GM12801 (cell line): ENCODE measurements around the gene PLCG2.

Experiments used
- CTCF ChIP-seq: IDR thresholded peaks from one replicate; pipeline ENCODE4 v1.5.1; 2011; ENCODE audit warnings: control low read depth; ENCODE audit not compliant: insufficient read length; ENCODE audit errors: extremely low read depth

PLCG2 gene

GRCh38 chr16:81868057-81868748, 89.1 kb downstream of the PLCG2 start:
- no peak for TF ChIP-seq CTCF

DNA sequence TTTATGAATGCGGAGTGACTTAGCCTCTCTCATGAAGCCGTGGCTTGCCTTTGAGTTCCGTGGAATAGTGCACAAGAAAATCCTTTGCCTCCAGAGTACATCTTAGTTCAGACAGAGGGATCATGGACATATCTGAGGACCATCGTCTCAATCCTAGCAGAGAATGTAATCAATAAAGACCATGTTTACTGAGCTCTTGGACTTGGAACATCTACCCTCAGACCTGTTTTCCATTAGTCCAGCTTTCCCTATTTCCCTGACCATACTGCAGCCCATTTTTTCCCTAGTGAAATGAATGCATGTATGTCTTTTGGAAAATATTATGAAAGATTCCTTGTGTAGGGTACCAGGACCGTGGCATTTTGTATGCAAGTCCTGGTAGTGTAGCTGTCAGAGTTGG, 90.2 kb downstream of the PLCG2 start:
- no peak for TF ChIP-seq CTCF

DNA sequence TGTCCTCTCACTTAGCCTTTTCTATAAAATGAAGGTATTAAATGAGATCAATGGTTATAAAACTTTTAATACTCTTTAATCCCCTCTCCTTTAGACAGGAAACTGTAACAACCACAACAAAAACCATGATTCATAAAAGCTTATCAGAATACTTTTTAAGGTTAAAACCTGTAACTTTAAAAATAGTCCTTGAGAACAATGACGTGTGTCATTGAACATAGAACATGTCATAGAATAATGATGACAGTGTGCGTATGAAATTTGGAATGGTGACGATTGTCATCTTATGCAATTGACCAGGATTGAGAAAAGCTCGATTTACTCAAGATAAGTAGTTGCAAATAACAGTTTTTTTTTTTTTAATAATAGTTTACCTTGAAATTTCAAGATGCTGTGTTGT, 94.1 kb downstream of the PLCG2 start:
- no peak for TF ChIP-seq CTCF

DNA sequence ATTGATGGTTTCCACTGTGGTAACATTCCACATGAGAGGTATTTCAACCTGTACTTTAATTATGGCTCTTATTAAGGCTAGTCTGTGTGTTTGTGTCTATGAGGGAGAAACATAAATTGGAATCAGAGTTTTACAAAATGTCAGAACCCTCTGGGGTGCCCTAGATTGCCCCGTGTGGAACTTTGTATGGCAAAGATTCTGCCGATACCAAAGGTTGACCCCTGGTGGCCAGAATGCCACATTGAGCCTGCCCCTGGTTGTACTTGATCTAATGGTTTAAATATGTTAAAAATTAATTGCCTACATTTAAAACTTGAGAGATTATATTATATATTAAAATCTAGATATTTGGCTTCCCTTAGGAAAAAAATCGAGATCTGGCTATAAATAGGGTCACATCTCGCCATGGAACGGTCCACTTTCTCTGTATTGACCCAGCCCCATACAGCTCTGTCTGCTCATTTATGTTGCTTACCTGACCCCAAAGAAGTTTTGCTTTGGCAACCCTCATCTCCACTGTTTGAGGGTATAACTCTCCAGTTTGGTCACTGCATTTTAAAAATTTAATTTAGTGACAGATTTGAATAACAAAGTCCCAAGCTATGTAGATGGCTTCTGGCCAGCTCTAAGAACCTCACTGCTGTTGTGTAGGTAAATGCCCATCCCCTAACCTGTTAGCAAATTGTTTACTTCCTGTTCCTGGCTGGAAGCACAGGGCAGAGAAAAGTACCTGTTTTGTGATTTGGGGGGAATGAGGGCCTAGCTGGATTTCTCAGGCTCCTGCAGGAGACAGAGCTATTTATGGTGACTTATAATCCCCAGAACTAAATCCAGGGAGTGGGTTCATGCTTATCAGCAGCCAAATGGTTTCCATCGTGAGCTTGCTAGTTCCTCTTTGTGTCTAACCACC, 95.0 kb downstream of the PLCG2 start:
- TF ChIP-seq CTCF, result no peak

DNA sequence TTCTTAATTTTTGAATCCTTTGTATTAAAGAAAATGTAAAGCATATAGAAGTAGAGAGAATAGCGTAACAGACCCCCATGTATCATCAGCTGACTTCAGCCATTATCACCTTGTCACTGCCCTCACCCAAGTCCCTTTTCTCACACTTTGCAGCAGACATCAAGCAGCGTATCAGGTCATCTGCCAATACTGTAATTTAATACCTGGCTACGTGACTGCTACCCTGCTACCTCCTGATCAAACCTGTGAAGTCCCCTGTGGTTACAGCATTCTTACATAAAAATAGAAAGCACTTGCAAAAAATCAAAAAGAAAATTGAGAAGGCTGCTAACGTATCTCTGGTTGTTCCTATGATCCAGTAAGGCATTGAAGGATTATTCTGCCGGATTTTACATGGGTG, 96.4 kb downstream of the PLCG2 start:
- no peak for TF ChIP-seq CTCF

DNA sequence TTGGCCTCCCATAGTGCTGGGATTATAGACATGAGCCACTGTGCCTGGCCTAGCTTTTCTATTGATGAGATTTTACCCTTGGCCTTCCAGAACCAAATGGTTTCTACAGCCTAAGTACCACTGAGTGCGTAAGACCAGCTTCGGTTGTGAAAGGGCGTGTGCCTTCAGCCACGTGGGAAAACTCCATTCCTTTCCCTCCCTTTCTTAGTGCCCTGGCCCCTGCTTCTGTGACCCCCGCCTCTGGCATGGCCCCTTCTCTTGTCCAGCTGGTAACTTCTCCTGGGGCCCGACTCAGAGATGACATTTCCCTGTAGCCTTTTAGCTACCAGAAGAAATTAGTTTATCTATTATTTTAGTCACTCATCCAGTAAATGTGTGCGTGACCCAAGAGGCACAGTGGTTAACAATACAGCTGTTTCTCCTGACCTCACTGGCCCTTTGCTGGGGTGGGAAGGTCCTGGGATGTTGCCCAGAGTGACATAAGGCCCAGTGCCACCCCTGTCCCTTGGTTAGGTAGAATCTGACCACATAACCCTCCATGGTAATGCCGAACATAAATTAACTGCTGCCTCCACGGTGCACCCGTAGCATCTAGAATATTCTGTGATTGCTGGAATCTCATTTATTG, 97.3 kb downstream of the PLCG2 start:
- no peak for TF ChIP-seq CTCF

DNA sequence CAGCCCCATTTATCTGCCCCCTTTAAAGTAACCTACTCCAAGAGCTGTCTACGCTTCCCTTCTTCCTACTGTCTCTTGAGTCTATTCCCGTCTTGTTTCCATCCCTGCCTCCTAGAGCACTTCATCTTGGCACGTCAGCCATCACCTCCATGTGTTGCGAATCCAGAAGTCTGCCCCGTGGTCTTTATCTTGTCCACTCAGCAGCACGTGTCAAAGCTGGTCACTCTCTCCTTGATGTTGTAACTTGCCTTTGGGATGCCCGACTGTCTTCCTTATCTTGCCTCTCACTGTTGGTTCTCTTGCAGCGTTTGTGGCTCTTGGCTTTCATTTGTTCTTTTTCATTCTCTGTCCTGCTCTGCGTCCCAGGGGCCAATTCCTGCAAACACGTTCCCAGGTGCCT, 99.4 kb downstream of the PLCG2 start:
- no peak for TF ChIP-seq CTCF
